Measurements from ENCODE around the gene DMXL2.

DNA sequence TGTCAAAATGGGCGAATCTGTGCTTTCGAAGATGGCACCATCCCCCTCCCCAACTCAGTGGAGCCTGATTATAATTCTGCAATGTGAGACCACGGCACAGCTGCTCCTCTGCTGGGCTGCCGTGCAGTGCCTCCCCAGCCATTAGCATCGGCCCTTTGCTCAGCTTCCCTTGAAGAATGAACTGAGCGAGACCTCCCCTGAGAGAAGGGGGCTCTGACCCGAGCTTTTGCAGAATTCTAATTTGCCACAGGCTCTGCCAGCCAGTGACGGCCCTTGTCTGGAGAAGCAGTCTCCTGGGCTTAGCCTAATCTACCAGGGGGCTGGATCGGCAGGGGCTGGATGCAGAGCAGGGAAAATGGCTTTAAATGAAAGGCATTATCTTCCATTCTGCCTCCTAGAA, 223.9 kb downstream of the DMXL2 start:
- TF ChIP-seq, protein P1, sequence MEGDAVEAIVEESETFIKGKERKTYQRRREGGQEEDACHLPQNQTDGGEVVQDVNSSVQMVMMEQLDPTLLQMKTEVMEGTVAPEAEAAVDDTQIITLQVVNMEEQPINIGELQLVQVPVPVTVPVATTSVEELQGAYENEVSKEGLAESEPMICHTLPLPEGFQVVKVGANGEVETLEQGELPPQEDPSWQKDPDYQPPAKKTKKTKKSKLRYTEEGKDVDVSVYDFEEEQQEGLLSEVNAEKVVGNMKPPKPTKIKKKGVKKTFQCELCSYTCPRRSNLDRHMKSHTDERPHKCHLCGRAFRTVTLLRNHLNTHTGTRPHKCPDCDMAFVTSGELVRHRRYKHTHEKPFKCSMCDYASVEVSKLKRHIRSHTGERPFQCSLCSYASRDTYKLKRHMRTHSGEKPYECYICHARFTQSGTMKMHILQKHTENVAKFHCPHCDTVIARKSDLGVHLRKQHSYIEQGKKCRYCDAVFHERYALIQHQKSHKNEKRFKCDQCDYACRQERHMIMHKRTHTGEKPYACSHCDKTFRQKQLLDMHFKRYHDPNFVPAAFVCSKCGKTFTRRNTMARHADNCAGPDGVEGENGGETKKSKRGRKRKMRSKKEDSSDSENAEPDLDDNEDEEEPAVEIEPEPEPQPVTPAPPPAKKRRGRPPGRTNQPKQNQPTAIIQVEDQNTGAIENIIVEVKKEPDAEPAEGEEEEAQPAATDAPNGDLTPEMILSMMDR (IDR thresholded peaks at IDR 0.05; ENCODE audit: insufficient read depth, low read length), result no peak
- TF ChIP-seq POLR2AphosphoS5 (IDR thresholded peaks at IDR 0.05; ENCODE audit: low read depth), result no peak
- TF ChIP-seq, protein P2, sequence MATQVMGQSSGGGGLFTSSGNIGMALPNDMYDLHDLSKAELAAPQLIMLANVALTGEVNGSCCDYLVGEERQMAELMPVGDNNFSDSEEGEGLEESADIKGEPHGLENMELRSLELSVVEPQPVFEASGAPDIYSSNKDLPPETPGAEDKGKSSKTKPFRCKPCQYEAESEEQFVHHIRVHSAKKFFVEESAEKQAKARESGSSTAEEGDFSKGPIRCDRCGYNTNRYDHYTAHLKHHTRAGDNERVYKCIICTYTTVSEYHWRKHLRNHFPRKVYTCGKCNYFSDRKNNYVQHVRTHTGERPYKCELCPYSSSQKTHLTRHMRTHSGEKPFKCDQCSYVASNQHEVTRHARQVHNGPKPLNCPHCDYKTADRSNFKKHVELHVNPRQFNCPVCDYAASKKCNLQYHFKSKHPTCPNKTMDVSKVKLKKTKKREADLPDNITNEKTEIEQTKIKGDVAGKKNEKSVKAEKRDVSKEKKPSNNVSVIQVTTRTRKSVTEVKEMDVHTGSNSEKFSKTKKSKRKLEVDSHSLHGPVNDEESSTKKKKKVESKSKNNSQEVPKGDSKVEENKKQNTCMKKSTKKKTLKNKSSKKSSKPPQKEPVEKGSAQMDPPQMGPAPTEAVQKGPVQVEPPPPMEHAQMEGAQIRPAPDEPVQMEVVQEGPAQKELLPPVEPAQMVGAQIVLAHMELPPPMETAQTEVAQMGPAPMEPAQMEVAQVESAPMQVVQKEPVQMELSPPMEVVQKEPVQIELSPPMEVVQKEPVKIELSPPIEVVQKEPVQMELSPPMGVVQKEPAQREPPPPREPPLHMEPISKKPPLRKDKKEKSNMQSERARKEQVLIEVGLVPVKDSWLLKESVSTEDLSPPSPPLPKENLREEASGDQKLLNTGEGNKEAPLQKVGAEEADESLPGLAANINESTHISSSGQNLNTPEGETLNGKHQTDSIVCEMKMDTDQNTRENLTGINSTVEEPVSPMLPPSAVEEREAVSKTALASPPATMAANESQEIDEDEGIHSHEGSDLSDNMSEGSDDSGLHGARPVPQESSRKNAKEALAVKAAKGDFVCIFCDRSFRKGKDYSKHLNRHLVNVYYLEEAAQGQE (IDR thresholded peaks at IDR 0.05; ENCODE audit: insufficient replicate concordance, low read depth), result no peak
- no peak for TF ChIP-seq GABPA (IDR thresholded peaks at IDR 0.05; ENCODE audit: low read depth)
